A673 (cell line): ENCODE data around the gene SLC1A4. TPM values are rescaled to one million over a fixed set of nuclear protein-coding genes. Genes with fewer than 3 reads are reported as not detected.

Experiments
- BruUV-seq: library from RNA; stranded (reverse); fragments of 400-500 nt; replicated peaks from 2 replicates; lab custom pipeline; 2021; lab: Mats Ljungman, UMichigan
- CTCF ChIA-PET: fragments of 300-600 bp; sonication (Branson Sonifier 250); formaldehyde crosslinking; loops from one replicate; lab custom pipeline; 2022; ENCODE audit warnings: antibody characterized with exemption; lab: Charles Lee
- POLR2A ChIA-PET: fragments of 300-600 bp; sonication (Branson Sonifier 250); formaldehyde crosslinking; loops from one replicate; lab custom pipeline; 2022; ENCODE audit warnings: antibody characterized with exemption; ENCODE audit not compliant: low non-redundant PET; lab: Charles Lee
- DNase-seq: peaks from one replicate; pipeline ENCODE4 v3.0.0-alpha.2; 2015; ENCODE audit warnings: low spot score
- H3K27ac ChIP-seq: fragments of 200-600 bp; sonication (generic); 2 replicates; pipeline ENCODE4 v1.5.1; 2016; ENCODE audit warnings: mixed run types, low read depth, mild to moderate bottlenecking, mixed read lengths, antibody characterized with exemption, low read length; ENCODE audit not compliant: poor library complexity, severe bottlenecking
- H3K27me3 ChIP-seq: fragments of 200-600 bp; sonication (generic); replicated peaks from 2 replicates; pipeline ENCODE4 v1.6.1; 2017; ENCODE audit warnings: mixed run types, low read depth, mild to moderate bottlenecking, mixed read lengths, antibody characterized with exemption, low read length; ENCODE audit not compliant: insufficient read depth, poor library complexity
- H3K36me3 ChIP-seq: fragments of 200-600 bp; sonication (generic); 2 replicates; pipeline ENCODE4 v1.6.1; 2016; ENCODE audit warnings: mixed run types, mild to moderate bottlenecking, mixed read lengths, antibody characterized with exemption, low read length; ENCODE audit not compliant: insufficient read depth, poor library complexity, severe bottlenecking
- H3K4me1 ChIP-seq: fragments of 200-600 bp; sonication (generic); 2 replicates; pipeline ENCODE4 v1.6.1; 2017; ENCODE audit warnings: mixed run types, mild to moderate bottlenecking, mixed read lengths, antibody characterized with exemption, low read length; ENCODE audit not compliant: insufficient read depth, poor library complexity, severe bottlenecking
- H3K4me3 ChIP-seq: fragments of 200-600 bp; sonication (generic); 2 replicates; pipeline ENCODE4 v1.5.1; 2016; ENCODE audit warnings: low read depth, mixed run types, mild to moderate bottlenecking, mixed read lengths, low read length; ENCODE audit not compliant: poor library complexity, severe bottlenecking
- H3K9me3 ChIP-seq: fragments of 200-600 bp; sonication (generic); 2 replicates; pipeline ENCODE4 v1.6.1; 2016; ENCODE audit warnings: mixed run types, low read depth, mild to moderate bottlenecking, mixed read lengths, antibody characterized with exemption, low read length; ENCODE audit not compliant: poor library complexity, severe bottlenecking
- EZH2 ChIP-seq: fragments of 200-600 bp; sonication (generic); IDR thresholded peaks from 2 replicates; pipeline ENCODE4 v1.6.1; 2017; ENCODE audit warnings: borderline replicate concordance, low read depth, mild to moderate bottlenecking, mixed read lengths, antibody characterized with exemption, low read length; ENCODE audit not compliant: poor library complexity, severe bottlenecking
- intact Hi-C: fragments of 100-400 bp; cut with micrococcal nuclease; formaldehyde crosslinking; loops from one replicate; pipeline ENCODE4 v1.10.0; 2022; ENCODE audit not compliant: unreplicated experiment
- total RNA-seq: library from RNA; stranded (reverse); gene quantifications from 2 replicates; pipeline ENCODE4 v1.2.3, GENCODE V29; 2021
- TF ChIP-seq, protein P1 (sequence below): fragments of 300-800, 200-600 bp; sonication (generic); conservative IDR thresholded peaks from 2 replicates; pipeline ENCODE4 v1.5.1; 2017; ENCODE audit warnings: low read depth, mild to moderate bottlenecking, antibody characterized with exemption, low read length, moderate library complexity, mixed read lengths

SLC1A4 gene
- total RNA-seq, 1 experiment from 2014 or later: 78.1 TPM

DNA sequence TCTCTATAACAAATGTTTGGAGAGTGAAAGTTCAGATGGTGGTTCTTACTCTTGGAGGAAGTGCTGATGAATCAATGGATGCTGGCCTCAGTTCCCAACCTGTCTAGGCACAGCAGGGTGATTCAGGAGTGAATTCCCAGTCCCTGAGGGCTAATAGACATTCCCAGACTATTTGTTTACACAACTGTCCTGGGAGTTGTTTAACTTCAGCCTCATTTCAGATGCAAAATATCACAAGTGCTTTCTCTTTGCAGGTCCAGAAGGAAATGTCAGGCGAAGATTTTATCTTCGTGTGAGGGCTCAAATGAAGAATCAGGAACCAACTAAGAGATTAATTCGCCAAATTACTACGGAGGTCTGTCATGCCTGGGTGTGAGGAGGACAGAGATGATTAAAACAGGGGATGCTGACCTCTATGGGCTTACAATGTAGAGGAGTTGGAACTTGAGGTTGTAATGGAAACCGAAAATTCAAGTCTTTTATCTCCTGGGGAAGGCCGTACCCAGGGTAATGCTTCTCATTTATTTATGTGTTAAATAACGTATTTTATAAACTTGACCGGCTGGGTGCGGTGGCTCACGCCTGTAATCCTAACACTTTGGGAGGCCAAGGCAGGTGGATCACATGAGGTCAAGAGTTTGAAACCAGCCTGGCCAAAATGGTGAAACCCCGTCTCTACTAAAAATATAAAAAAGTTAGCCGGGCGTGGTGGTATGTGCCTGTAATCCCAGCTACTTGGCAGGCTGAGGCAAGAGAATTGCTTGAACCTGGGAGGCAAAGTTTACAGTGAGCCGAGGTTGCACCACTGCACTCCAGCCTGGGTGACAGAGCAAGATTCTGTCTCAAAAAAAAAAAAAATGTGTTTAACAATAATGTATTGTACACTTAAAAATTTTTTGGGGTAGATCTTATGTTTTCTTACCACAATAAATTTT is 38.7 kb upstream of the SLC1A4 start:
- ChIA-PET CTCF (no interaction called here), POLR2A (no interaction called here)
- H3K9me3 ChIP-seq: peaks cover 1% of the 10 kb centered on the region
- no peak overlapping the region for H3K4me3 ChIP-seq
- H3K27ac ChIP-seq: no peak overlapping the region
- no peaks in the 10 kb centered on the region for H3K36me3 ChIP-seq
- H3K4me1 ChIP-seq: no peaks in the 10 kb centered on the region
- no peak for DNase-seq
- intact Hi-C loops: no loop called here
- TF ChIP-seq EZH2: no peak
- TF ChIP-seq, protein P1, sequence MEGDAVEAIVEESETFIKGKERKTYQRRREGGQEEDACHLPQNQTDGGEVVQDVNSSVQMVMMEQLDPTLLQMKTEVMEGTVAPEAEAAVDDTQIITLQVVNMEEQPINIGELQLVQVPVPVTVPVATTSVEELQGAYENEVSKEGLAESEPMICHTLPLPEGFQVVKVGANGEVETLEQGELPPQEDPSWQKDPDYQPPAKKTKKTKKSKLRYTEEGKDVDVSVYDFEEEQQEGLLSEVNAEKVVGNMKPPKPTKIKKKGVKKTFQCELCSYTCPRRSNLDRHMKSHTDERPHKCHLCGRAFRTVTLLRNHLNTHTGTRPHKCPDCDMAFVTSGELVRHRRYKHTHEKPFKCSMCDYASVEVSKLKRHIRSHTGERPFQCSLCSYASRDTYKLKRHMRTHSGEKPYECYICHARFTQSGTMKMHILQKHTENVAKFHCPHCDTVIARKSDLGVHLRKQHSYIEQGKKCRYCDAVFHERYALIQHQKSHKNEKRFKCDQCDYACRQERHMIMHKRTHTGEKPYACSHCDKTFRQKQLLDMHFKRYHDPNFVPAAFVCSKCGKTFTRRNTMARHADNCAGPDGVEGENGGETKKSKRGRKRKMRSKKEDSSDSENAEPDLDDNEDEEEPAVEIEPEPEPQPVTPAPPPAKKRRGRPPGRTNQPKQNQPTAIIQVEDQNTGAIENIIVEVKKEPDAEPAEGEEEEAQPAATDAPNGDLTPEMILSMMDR: no peak
- BruUV-seq: no TSS peak
- H3K27me3 ChIP-seq: no peaks in the 10 kb centered on the region

DNA sequence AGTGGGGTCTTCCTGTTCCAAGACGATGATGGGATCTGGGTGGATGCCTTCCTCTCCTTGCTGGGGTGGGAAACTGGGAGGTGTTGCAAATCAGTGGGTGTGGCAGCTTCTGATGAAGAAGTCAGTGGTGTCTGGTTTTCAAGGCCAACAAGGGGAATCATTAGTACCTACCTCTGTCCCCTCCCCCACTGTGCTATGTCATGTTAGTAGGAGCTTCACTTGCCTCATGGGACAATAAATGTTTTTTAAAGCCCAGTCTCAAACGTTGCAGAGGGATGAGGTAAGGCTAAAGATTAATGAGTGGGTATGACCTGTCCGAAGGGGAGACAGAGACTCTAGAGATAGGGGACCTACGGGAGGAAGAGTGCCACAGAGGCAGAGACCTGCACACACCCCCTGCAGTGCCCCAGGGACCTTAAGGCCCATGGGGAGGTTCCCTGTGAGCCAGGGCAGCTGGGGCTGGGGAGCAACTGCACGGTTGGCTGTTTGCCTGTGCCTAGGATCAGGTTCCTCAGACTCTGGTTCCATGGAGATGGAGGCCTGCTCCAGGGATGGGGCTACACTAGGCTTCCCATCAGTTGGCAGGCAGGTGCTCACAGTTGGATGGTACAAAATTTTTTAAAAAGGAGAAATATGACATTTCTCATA is 37.8 kb upstream of the SLC1A4 start:
- no peaks in the 10 kb centered on the region for H3K27me3 ChIP-seq
- no peaks in the 10 kb centered on the region for H3K4me1 ChIP-seq
- H3K36me3 ChIP-seq: no peaks in the 10 kb centered on the region
- intact Hi-C loops: no loop called here
- H3K9me3 ChIP-seq: peaks cover 5% of the 10 kb centered on the region
- no TSS peak for BruUV-seq
- H3K27ac ChIP-seq: no peak overlapping the region
- no peak for DNase-seq
- H3K4me3 ChIP-seq: no peak overlapping the region
- TF ChIP-seq, protein P1: no peak
- no peak for TF ChIP-seq EZH2
- ChIA-PET POLR2A (no interaction called here), CTCF (no interaction called here)

DNA sequence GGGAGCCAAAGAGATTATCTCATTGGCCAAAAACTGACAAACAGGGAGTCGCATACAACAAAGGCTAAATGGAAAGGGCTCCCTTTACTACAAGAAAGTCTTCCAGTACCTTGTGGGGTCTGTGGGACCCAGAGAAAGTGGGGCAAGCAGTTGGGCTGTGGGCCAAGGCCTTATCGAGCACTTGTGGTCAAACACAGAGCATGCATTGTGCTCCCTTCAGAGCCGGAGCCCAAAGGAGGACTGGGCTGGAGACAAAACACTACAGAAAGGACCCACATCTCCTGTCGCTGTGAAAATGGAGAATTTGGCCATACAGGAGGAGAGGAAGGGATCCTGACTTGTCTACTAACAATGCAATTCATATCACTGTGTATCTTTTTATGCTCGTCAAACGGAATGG is 37.1 kb upstream of the SLC1A4 start:
- Histone ChIP-seq H3K27me3 (no peaks in the 10 kb centered on the region), H3K4me3 (no peak overlapping the region), H3K27ac (no peak overlapping the region), H3K36me3 (no peaks in the 10 kb centered on the region), H3K4me1 (no peaks in the 10 kb centered on the region), H3K9me3 (peaks cover 5% of the 10 kb centered on the region)
- no peak for DNase-seq
- ChIA-PET CTCF (no interaction called here), POLR2A (no interaction called here)
- no peak for TF ChIP-seq EZH2
- TF ChIP-seq, protein P1: no peak
- intact Hi-C loops: no loop called here
- no TSS peak for BruUV-seq
